NOMO-1 treated with dmso at 0.1 percent for 144 hours (cell line): ENCODE measurements around the gene PLXNC1.
A peak's percentile ranks its signal among the peaks of the same experiment; 100 is the strongest.
"Not testable (repeated sequence)": the region's sequence is repeated elsewhere in the genome, so short reads cannot be mapped to it uniquely, and the experiment has no call there.

Experiments
- DNase-seq: peaks from one replicate; lab custom pipeline; 2025; ENCODE audit not compliant: unreplicated experiment; lab: John Stamatoyannopoulos, UW

PLXNC1 gene

DNA sequence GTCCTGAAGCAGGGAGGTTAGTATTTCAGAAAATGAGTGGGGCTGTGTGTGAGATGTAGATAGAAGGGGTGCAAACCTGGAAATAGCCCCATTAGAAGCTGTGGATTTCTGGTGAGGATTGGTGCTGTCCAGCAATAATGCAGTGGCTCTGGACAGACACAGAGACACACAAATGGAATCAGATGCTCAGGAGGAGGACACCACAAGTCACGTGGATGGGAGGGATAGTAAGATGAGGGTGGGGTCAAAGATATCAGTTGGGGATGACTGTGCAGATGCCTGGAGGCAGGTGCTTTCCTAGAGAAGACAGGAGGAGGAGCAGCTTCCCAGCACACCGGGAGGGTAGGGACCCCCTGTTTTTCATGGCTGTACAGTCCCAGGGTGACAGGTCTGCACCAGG lies 136.5 kb downstream of the PLXNC1 start:
- no peak for DNase-seq

GRCh38 chr12:94285943-94286582 lies 137.7 kb downstream of the PLXNC1 start:
- no peak for DNase-seq

DNA sequence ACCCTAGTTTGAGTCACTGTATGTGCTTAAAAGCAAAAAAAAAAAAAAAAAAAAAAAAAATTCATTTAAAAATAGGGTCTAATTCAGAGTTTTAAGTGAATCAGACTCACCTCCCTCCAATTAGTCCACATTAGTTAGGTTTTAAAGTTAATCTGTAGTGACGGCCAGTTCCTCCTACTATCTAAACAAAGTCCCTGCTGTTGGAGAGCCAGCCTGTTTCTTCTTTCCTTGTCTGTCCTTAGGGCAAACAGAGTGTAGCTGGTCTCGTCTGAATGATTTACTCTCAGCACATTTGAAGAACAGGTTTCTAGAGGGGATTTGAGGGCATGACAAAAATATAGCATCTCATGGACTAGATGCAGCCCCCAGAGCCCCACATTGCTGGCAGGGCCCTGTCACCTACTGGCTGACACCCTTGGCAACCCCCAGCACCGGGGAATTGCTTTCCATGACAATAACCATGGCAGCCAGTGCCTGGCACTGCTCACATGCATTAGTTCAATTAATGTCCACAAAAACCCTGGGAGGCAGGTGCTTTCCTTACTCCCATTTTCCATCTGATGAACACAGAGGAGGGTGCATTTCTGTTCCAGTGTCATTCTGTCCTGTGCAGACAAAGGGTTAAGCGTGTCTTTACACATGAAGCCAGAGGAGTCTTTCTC lies 138.3 kb downstream of the PLXNC1 start:
- no peak for DNase-seq

DNA sequence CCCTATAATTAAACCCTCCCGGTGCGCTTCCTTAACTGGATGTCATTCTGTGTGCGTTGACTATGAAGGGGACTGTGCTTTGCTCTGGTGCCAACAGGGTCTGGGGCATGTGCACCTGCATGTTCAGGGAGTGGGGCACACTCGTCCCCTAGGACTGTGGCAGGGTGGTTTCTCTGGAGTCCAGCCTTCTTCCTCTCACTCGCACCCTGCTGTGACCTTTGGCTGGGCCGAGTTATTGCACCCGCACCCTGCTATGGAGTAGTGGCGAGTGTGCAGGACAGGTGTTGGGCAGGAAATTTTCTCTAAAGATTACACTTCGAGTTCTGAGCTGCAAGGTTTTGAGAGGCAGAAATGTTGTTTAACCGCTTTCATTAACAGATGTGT lies 138.9 kb downstream of the PLXNC1 start:
- DNase-seq: no peak

DNA sequence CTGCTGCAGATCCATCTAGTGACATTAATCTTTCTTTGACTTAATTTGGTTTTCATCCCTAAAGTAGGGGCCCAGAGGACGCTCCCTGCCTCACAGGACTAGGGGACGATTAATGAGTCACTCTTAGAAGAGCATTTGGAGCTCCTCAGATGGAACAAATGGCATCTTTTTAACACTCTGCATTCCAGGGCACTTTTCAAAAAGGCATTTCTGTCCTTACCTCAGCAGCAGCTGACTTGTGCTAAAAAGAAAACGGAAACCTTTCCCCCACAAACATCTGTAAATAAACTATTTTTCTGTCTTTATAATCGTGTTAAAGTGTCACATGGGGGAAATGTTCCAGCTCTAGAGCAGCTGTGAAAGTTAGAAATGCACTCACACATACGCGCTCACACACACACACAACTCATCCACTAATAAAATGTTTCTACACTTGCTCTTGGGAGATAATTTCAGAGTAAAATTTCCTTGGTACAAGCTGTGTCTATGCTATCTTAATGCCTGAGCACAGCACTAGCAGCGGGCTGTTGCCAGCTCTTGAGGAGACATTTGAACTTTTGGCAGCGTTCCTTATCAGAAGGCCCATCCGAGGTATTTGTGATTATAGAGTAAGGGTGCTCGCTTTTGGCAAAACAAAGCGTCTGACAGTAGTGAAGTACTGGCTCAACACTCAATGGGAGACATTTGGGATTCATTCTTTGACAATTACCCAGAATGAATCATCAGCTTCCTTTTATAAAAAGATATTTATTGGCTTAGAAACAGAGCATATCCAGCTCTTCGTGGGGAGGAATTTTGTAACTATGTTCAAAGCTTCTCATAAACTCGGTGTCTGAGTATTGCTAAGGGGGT lies 141.3 kb downstream of the PLXNC1 start:
- DNase-seq: no peak

- DNase-seq: no peak
Measured at GRCh38 chr12:94290353-94290752, 142.0 kb downstream of the PLXNC1 start.

DNA sequence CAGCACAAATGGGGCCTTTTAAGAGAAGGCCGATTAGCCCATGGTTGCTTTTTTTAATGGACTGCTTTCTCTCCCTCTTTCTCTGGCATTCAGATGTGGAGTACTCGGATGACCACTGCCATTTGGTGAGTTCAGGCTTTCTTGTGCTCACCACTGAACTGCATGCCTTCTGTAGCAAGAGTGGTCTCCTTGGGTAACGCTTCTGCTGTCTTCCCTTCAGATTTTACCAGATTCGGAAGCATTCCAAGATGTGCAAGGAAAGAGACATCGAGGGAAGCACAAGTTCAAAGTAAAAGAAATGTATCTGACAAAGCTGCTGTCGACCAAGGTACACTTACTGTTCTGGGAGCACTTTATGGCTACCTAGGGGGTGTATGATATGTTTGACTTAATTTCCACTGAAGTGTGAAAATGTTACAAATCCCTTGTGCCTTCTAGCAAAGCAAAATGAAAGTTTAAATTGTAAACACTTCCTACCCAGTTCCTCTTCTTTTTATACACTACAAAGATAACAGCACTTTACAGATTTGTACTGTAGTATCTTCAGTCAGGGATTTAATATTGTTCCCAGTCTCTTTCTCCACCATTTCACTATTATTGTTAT lies 148.8 kb downstream of the PLXNC1 start:
- DNase-seq: no peak

DNA sequence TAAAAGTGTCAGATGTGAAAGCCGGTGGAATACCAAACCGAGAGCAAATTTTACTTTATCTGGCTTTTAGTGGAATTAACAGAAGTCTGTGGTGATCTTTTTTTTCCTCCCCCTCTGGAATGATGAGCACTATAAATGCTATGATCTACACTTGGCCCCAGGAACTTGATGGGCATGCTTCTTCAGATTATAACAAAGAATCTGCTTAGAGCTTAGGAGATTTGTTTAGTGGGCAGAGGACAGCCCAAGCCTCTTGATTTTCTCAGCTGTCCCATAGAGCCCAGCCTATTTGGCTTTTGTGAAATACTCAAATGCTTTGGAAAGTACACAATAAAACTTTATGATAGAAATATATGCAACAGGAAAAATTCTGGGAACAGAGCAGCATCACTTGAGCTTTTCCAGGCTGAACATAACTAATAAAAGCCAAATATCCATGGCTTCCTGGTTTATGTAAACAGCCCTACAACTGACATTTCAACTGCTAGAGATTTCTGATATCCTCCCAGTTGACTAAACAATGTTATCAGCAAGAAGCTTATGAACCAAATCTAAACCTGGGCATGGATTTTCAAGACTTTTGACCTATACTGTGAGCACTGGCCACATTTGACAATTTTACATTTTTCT lies 149.6 kb downstream of the PLXNC1 start:
- no peak for DNase-seq

DNA sequence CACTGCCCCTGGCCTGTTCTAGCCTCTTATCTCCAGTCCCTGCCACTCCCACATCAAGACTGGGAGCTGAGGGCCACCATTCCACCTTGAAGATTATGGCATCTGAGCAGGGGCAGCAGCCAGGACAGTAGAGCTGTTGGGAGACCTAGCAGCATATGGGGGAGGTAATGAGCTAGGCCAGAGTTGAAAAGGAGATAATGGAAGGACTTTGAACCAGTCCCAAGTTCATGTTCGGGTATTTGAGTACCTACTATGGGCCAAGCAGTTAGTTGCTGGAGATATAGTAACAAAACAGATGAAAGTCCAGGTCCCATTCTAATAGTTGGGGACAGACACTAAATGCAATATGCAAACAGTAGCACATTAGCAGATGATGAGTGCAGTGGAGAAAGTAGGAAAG lies 151.5 kb downstream of the PLXNC1 start:
- DNase-seq: no peak

DNA sequence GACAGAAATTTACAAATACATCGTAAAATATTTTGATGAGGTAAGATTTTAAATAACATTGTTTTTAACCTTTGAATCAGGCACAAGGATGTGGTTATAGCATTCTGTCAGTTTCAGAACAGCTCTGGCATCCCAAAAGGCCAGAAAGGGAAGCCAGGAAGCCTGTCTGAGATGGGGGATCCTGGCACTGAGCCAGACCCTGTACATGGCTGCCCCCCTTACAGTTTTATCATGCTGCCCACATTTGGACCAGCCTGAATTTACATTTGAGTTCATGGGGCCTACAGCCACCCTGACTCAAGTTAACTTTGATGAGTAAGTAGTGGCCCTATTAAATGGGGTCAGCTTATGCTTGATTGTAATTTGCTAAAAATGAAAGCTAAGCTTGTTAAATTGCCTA lies 155.6 kb downstream of the PLXNC1 start:
- no peak for DNase-seq

DNA sequence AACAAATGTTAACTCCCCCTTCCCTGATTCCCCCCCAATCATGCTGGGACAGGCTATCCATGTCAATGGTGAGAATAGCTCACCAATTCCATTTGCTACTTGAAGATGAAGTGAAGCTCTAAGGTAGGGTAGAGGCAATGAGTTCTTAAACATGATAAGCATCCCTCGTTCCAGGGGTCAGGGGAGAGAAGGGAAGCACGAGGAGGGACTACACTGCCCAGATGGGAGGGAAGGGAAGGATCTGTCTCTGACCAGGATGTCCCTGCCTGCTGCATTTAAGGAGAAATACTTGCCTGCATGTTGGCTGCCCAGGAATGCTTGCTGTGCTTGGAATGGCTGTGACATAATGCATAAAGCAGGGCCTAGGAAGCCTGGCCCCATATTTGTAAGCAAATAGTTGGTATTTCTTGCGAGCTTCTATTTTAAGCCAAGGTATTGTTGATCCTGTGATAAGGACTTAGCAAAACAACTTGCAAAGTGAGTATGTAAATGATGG lies 156.2 kb downstream of the PLXNC1 start:
- DNase-seq: no peak

- no peak for DNase-seq
Measured at GRCh38 chr12:94305130-94305957, 157.0 kb downstream of the PLXNC1 start.

GRCh38 chr12:94308612-94309011 lies 160.2 kb downstream of the PLXNC1 start:
- no peak for DNase-seq

GRCh38 chr12:94309373-94309772 lies 161.0 kb downstream of the PLXNC1 start:
- DNase-seq: no peak

GRCh38 chr12:94312378-94312777 lies 164.0 kb downstream of the PLXNC1 start:
- DNase-seq: no peak

GRCh38 chr12:94316600-94316999 lies 168.2 kb downstream of the PLXNC1 start:
- DNase-seq: not testable (repeated sequence)

- DNase-seq: peak; percentile 60
Measured at GRCh38 chr12:94318181-94318580, 169.8 kb downstream of the PLXNC1 start.

GRCh38 chr12:94320109-94320508 lies 171.7 kb downstream of the PLXNC1 start:
- no peak for DNase-seq

- DNase-seq: no peak
Measured at GRCh38 chr12:94322346-94322745, 174.0 kb downstream of the PLXNC1 start.

DNA sequence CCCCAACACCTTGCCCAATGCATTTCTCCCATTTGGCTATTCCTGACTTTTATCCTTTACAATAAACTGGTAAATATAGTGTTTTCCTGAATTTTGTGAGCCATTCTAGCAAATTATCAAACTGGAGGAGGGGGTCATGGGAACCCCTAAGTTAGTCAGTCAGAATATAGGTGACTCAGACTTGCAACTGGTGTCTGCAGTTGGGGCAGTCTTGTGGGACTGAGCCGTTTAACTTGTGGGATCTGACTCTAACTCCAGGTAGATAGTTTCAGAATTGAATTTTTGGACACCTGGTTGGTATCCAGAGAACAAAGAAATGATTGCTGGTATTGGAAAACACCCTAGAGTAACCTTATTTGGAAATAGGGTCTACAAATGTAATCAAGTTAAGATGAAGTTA lies 177.9 kb downstream of the PLXNC1 start:
- DNase-seq: no peak
